Non-pigmented ciliary epithelial cell (primary cell): ENCODE data around the gene PLCB4.
"Not testable (repeated sequence)": the region's sequence is repeated elsewhere in the genome, so short reads cannot be mapped to it uniquely, and the experiment has no call there.

ENCODE experiments used
- DNase-seq: peaks from one replicate; pipeline ENCODE4 v3.0.0-alpha.2; 2010; ENCODE audit warnings: low read depth

PLCB4 gene

DNA sequence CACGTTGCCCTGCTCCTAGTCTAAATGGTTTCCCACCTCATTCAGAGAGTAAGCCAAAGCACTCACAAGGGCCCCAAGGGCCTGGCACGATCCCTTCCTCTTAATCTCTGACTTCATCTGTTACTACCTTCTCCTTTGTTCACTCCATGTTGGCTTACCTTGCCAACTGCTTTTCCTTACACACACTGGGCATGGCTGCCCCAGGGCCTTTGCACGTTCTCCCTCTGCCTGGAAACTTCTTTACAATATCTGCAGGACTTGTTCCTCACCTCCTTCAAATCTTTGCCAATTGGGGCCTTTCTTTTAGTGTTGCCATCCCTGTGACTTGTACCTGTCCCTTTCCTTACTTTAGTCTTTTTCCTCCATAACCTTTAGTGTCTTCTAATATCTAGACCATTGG lies 73.9 kb downstream of the PLCB4 start:
- no peak for DNase-seq

DNA sequence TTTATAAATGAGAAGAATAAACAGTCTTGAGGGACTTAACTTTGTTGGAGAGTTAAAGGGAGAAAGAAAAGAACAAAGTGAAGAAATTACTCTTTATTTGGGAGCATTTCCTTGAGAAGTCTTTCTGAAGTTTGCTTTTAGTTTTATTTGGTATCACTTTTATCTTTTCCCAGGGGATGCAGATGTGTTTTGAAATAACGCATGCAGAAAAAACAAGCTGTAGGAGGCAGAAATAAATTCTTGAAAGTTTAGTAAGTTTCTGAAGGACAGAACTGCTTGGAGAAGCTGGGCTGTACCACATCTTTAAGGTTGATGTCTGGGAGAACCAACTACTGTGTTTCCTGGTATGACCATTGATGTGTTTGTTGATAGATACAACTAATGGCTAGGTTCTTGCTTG lies 75.0 kb downstream of the PLCB4 start:
- DNase-seq: no peak

DNA sequence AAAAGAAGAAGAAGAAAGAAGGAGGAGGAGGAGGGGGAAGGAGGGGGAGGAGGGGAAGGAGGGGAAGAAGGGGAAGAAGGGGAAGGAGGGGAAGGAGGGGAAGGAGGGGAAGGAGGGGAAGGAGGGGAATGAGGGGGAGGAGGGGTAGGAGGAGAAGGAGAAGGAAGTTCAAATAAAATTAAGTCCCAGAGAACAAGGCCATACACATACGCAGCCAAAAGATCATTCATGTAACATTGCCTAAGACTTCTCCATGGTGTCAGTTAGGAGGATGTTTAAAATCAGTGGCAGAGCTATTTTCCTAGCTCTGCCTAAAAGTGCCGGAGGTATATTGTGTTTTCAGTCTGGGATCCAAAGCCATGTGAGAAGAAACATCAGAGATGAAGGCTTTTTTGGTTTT lies 75.8 kb downstream of the PLCB4 start:
- no peak for DNase-seq

DNA sequence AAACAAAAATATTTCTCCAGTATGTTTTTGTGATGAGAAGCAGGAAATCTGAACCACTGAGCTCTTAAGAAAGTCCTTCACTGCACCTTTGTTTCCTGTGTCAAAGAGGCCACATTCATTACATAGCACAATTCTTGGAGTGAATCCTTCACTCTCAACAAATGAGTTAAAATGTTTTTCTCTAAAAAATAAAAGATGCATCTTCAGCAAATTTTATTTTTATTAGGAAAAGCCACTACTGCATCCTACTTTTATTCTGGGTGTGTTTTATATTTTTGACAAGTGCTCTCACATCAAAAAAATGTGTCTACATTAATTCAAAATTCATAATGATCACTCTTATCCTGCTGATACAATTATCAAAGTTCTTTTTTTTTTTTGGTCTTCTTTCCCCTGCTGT lies 76.3 kb downstream of the PLCB4 start:
- no peak for DNase-seq

DNA sequence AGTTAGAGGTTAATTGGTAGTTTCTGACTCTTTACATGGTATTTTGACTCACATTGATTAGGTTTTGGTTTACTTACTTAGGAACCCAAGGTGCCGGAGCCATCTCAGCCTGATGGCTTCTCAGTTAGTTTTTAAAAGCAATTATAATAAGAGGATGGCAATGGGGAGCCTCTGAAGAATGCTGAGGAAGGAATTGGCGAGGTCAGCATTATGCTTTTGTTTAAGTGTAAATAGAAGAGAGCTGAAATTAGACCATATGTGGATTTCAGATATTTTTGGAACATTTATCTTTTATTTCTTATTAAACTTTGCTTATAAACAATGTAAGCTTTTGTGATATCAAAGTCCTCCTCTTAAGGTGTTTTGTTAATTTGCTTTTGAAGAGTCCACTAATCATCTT lies 77.8 kb downstream of the PLCB4 start:
- DNase-seq: no peak

DNA sequence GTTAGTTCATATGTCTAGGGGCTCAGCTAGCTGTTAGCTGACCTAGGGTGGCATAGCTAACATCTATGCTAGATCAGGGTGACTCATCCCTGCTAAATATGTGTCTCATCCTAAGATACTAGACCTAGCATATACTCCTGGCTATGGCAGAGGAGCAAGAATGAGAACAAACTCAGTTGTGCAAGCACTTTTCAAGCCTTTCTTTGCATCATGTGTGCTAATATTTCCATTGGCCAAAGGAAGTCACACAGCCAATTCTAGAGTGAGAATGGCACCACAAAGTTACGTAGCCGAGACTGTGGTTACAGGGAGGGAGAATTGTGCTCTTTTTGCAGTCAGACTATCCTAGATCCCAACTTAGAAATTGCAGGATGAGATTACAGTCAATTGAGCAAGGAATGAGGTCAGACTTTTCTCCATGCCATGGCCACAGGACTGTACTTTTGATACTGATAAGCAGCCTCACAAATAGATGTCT lies 78.7 kb downstream of the PLCB4 start:
- peak; percentile 24 for DNase-seq

DNA sequence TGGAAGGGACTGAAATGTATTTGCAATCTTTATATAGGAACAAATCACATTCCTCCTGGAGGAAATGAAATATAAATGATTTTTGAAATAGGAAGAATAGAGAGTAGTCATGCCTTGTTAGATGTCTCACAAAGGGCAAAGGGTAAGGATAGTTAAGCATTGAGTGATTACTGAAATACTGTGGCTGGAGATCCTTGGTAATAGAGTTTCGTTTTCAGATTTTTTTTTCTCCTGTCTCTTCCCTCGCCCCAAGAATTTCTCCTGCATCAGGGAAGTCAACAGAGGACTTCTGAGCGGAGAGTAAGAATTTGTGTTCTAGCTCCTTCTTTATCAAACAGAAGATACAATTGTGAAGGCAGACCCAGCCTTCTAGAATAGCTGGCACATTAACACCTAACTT lies 79.4 kb downstream of the PLCB4 start:
- no peak for DNase-seq

DNA sequence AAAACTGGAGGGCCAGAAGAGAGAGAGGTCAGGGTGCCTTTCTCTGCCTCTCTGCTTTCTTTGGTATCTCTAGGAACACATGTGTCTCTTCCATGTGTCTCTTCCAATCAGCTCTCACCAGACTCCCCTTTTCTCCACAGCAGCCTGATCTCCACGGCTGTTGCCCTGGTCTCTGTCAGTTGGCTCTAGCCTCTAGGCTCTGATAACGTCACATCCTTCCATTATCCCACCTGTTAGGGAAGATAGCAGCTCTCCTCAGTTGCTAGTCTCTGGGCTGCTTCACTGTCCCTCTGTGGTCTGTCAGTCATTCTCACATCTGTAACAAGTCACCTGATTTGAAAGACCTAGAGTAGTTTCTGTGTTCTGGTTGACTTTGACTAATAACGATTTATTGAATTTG lies 80.2 kb downstream of the PLCB4 start:
- no peak for DNase-seq

DNA sequence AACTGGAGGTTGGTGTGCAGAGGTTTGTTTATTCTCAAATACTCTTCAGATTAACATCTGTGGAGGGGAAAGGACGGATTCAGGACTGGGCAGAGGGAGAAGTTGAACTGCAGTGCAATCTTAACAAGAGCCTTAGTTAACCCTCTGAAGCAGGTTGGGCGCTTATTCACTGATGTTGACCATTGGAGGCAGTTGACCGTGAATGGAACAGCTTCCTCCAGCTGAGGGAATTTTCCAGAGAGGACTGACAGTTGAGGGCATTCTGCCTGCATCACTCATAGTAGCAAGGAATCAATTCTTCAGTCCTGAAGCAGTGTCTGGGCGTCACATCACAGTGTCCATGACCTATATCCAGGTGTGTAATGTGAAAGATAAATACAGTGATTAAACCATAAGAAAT lies 80.9 kb downstream of the PLCB4 start:
- DNase-seq: no peak

DNA sequence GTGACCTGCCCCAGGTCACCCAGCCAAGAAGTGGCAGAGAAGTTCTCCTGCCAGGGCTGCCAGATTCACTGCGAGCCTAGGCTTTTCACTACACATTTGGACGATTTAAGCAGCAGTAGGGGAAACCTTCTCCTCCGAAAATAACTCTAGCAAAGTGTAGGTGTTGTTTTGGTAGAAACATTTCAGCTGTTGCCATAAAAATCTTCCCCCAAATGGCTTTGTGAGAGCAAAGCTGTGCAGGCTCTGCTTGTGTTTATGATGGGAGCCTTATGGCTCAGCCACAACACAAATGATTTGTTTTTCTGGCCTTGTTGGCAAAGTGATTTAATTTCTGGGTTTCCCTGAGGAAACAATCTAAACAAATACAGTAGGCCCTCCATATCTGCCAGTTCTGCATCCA lies 81.8 kb downstream of the PLCB4 start:
- DNase-seq: no peak

DNA sequence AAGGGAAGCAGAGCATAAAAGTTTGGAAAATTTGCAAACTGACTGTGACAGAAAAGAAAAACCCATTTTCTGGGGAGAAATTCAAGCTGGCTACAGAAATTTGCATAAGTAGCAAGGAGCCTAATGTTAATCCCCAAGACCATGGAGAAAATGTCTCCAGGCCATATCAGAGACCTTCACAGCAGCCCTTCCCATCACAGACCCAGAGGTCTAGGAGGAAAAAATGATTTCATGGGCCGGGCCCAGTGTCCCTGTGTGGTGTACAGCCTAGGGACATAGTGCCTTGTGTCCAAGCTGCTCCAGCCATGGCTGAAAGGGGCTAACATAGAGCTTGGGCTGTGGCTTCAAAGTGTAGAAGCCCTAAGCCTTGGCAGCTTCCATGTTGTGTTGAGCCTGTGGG lies 83.3 kb downstream of the PLCB4 start:
- not testable (repeated sequence) for DNase-seq

DNA sequence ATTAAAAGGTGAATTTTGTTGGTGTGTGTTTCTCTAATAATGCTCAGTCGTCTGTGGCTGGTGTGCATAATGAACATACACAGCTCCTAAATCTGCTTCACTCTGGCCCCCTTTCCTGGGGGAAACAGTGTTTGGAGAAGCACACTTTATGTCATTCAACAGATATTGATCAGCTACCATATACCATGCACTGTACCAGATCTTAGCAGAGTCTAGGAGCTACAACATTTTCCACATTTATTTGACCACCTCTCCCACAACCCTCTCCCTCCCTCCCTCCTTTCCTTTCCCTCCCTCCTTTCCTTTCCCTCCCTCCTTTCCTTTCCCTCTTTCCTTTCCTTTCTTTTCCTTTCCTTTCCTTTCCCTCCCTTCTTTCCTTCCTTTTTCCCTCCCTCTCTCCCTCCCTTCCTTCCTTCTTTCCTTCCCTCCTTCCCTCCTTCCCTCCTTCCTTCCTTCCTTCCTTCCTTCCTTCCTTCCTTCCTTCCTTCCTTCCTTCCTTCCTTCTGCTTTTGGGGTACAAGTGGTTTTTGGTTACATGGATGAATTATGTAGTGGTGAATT lies 85.7 kb downstream of the PLCB4 start:
- DNase-seq: no peak

DNA sequence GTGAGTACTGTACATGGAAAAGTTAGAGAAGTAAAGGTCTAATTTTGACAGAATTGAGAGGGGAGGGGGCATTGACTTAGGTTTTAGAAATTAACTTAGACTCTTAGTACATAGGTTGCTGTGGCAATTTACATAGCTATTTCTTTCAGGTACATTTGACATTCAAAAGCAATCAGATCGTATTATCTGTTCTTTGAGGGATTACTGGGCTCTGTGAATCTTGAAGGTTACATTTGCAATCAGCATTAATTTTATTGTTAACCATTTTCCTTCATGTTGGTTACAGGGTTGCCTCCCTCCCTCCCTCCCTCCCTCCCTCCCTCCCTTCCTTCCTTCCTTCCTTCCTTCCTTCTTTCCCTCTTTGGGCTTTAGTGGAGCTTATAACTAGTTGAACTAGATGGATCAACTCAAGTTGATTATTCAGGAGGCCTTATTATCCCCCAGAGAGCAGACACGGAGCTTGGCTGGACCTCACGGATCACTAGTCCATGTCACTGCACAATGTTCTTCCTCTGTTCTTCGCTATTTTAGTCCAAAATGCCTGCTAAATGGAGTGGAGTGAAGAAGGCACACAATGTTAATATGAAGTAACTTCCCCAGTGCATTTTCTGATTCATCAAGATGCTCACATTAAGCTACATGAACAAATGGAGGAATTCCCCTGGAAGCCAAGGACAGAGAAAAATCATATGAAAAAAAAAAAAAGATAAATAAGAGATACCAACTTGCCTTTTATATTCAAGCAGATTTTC lies 87.8 kb downstream of the PLCB4 start:
- no peak for DNase-seq

DNA sequence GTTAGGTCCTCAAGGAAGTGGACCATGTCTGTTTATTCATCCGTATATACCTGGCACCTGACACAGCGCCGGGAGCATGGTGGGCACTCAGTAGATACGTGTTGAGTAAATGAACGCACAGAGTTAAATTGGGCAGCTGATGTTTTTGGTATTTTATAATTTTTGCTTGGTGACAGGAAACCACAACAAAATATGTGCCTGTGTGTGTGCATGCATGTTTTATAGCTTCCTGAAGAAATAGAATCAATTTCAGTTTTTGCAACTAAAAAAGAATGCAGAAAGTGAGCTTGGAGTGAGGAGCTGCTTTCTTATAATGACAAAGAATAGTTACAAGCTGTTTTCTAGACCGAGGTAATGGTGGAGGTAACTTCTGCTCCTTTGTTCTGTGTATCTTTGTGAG lies 91.4 kb downstream of the PLCB4 start:
- no peak for DNase-seq

DNA sequence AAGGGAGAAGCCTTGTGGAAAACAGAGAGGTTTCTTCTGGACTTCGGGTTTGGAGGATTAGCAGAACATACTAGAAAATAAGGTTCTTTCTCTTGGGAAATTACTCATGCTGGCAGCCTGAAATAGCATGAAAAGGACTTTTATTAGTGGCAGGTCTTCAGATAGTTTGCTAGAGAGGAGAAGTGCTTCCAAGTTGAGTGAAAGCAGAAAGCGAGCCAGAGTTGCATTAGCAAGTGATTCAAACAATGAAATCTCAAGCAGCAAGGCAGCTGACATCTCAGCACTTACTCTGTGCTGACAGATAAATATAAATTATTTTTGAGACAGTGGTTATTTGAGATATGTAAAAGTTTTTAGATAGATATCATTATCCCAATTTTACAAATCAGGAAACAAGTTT lies 91.9 kb downstream of the PLCB4 start:
- DNase-seq: no peak

DNA sequence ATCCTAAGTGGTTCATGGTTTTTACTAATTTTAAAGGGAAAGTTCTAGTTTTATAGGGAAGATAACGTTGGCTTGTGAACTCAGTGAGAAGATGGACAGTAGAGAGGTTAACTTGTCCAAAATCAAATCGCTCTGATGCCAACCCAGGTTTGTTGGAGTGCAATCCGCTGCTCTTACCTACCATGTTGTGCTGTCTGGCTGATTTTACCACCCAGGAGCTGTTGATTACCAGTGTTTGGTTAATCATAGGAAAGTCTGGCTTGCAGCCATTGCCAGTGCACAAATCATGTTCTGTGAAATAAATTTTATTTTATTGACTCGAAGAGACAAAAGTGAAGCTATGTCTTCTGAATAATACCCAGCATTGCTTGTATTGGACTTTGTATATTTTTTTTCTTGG lies 92.4 kb downstream of the PLCB4 start:
- no peak for DNase-seq

DNA sequence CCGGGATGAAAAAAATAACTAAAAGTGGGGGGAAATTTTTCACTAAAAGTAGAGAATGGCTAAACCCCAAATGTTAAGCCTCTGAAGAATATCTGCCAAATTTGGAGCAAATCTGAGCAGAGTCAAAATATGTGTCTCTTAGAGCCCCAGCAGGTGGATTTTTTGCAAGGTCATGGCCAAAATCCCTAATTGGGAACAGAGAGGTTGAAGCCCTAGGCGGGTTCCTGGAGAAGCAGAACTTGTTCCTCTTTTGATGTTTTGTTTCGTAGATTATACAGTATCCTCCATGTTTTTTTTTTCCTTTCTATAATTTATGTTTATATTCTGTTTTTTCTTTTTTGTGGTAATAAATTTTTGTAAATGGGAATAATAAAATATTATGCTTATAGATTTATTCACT lies 94.4 kb downstream of the PLCB4 start:
- DNase-seq: no peak

DNA sequence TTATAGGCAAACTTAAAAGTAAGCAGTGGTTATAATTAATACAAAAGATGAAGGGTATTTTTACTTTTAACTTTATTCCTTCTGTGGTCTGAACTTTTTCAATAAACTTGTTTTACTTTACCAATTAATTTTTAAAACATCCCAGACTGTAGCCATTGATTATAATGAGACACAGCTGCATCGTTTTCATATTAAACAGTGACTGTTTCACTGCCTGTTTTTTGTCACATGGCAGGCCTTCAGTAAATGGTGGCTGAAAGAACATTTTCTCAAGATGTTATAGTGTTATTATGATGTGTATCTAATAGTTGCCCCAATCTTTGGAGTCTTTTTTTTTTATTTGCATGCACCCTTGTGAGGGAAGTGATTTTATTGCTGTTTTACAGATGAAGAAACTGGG lies 95.1 kb downstream of the PLCB4 start:
- DNase-seq: no peak

DNA sequence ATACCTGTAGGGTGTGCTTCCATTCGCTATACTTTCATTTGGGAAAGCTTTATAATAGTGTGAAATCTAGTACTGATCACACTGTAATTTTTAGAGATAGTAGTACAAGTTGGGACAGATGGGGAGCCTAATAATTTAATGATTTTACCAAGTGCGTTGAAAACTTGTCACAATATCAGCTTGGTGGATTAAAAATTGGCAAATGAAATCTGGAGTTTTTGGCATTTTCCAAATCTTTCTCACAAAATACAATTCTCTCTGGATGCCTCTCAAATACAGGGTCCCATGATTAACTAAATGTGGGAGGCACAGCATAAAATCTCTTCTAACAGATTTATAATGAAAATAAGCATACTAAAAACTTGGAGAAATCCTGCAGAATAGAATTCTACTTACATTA lies 96.4 kb downstream of the PLCB4 start:
- no peak for DNase-seq

DNA sequence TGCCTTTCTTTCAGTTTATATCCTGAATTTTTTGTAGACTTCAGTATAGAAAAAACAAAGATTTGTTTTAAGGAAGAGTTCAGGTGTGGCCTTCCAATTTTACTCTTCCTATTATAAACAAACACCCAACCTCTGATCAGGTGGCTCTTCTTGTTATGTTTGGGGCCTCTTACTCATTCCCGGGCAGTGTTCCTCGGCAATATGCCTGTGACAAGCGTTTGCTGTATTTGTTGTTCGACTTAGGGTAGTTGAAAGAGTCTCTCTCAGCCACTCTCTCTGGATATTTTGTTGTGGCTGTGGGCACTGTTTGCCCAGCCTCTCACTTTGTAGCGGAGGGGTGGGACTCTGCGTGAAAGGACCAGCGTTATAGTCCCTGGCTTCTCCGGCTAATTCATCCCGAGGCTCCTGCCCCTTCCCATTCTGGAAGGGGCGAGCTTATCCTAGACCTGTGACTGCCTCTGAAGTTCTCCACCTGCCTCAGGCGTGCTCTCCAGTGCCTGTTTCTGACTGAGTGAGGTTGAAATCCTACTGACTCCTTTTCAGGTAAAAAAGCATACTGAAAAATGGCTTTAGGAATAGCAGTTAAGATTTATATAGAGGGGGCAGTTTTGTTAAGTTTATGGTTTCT lies 97.4 kb downstream of the PLCB4 start:
- no peak for DNase-seq

DNA sequence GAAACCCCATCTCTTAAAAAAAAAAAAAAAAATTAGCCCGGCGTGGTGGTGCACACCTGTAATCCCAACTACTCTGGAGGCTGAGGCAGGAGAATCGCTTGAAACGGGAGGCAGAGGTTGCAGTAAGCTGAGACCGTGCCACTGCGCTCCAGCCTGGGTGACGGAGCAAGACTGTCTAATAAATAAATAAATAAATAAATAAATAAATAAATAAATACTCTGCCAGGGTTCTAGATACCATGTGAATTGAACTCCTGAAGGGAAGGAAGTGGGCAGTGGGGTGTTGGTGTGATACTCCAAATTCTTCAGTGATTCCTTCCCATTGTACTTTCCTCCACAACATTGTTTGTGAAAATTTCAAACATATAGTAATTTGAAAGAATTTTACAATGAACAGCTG lies 100.5 kb downstream of the PLCB4 start:
- DNase-seq: no peak

DNA sequence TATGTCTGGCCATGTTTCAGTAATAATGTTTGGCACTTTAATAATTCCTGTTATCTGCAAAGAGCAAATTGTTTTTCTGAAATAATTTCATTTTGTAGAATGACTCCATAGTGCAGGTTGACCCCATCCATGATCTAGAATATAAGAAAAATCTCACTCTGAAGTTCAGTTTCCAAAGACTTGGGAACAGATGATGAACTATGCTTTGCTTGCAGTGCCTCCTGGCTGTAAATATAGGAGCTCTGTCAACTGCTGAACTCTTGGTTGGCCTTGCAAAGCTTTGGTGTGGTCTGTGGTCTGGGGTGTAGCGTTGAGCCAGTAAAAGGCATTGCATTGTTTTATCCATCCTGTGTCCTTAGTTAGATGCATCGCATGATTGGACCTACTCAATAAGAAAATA lies 104.0 kb downstream of the PLCB4 start:
- no peak for DNase-seq

DNA sequence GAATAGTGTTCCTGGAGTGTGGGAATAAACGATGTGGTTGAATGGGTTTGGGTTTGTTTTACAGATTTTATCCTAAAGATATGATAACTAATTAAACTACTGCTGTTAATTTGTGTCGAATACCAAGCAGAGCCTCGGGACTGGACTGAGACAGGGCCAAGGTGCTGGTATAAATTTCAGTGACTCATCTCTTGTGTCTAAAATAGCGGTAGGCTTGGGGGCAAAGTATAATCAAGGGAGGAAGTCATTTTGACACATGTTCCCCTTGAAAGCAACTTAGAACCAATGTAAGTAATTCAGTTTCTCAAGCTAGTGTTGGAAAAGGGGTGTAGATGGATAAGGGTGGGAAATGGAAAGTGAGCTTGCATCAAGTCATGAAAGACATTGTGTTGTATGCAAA lies 108.4 kb downstream of the PLCB4 start:
- DNase-seq: no peak
